CD4-positive, alpha-beta memory T cell (primary cell): Measurements from ENCODE around the gene H2BK1. TPM values are rescaled to one million over a fixed set of nuclear protein-coding genes. Genes with fewer than 3 reads are reported as not detected.

Source experiments
- CTCF ChIA-PET: fragments of 350-600 bp; sonication (Branson Sonifier 250); formaldehyde crosslinking; loops from one replicate; lab custom pipeline; 2021; ENCODE audit warnings: inconsistent platforms; ENCODE audit not compliant: partially characterized antibody; lab: Charles Lee
- POLR2A ChIA-PET: fragments of 350-600 bp; sonication (Branson Sonifier 250); formaldehyde crosslinking; loops from one replicate; lab custom pipeline; 2021; ENCODE audit not compliant: partially characterized antibody; lab: Charles Lee
- DNase-seq, 5 donors: peaks; one replicate each; pipeline versions ENCODE4 v3.0.0 to v3.0.0-alpha.2; 2020 to 2022; ENCODE audit warnings: mixed read lengths in 1 of 5
- H3K27ac ChIP-seq: one replicate; pipeline ENCODE4 v1.7.0; 2013; ENCODE audit warnings: low read depth, low read length
- H3K27me3 ChIP-seq: 2 replicates; pipeline ENCODE4 v1.7.0; 2013; ENCODE audit warnings: mild to moderate bottlenecking, low read length, moderate library complexity; ENCODE audit not compliant: insufficient read depth
- H3K36me3 ChIP-seq: 2 replicates; pipeline ENCODE4 v1.7.0; 2013; ENCODE audit warnings: mild to moderate bottlenecking, low read length, moderate library complexity; ENCODE audit not compliant: insufficient read depth
- H3K4me1 ChIP-seq: 2 replicates; pipeline ENCODE4 v1.7.0; 2013; ENCODE audit warnings: mild to moderate bottlenecking, low read length, moderate library complexity; ENCODE audit not compliant: insufficient read depth
- H3K4me3 ChIP-seq, 2 donors: one replicate each; pipeline ENCODE4 v1.7.0; 2013; ENCODE audit warnings: low read length in 2 of 2, mild to moderate bottlenecking in 1 of 2
- H3K9me3 ChIP-seq, 2 donors: one replicate each; pipeline ENCODE4 v1.7.0; 2013; ENCODE audit warnings: low read length in 2 of 2, control low read depth in 1 of 2; ENCODE audit not compliant: control insufficient read depth in 1 of 2
- H3K27ac Mint-ChIP-seq, 7 donors: one replicate each; pipeline ENCODE4 v1.8.0; 2020 to 2021; ENCODE audit warnings: mixed read lengths in 7 of 7, mild to moderate bottlenecking in 6 of 7, inconsistent platforms in 3 of 7, moderate library complexity in 3 of 7
- H3K27me3 Mint-ChIP-seq, 2 donors: one replicate each; pipeline ENCODE4 v1.8.0; 2020 to 2021; ENCODE audit warnings: mixed read lengths in 2 of 2
- H3K36me3 Mint-ChIP-seq, 2 donors: one replicate each; pipeline ENCODE4 v1.8.0; 2020 to 2021; ENCODE audit warnings: mixed read lengths in 2 of 2, inconsistent platforms in 1 of 2, mild to moderate bottlenecking in 1 of 2
- H3K4me1 Mint-ChIP-seq, 4 donors: one replicate each; pipeline ENCODE4 v1.8.0; 2020 to 2021; ENCODE audit warnings: mixed read lengths in 4 of 4, mild to moderate bottlenecking in 1 of 4
- H3K4me3 Mint-ChIP-seq, 8 donors: one replicate each; pipeline ENCODE4 v1.8.0; 2020 to 2021; ENCODE audit warnings: mixed read lengths in 8 of 8, mild to moderate bottlenecking in 7 of 8, moderate library complexity in 6 of 8, inconsistent platforms in 3 of 8
- H3K9me3 Mint-ChIP-seq, 8 donors: one replicate each; pipeline ENCODE4 v1.8.0; 2020 to 2021; ENCODE audit warnings: mixed read lengths in 8 of 8, mild to moderate bottlenecking in 5 of 8, inconsistent platforms in 3 of 8, moderate library complexity in 1 of 8
- intact Hi-C: fragments of 100-400 bp; cut with micrococcal nuclease; formaldehyde crosslinking; loops from one replicate; pipeline ENCODE4 v1.15.1; 2023
- polyA plus RNA-seq, 2 donors: library from polyadenylated mRNA; unstranded; fragments of 300-500 nt; fragmentation: Illumina TruSeq; gene quantifications; one replicate each; pipeline ENCODE4 v1.2.3, GENCODE V29; 2021
- total RNA-seq, 2 experiments: library from RNA; stranded (reverse); gene quantifications; one replicate each; pipeline ENCODE4 v1.2.3, GENCODE V29; 2021

Gene H2BK1
- total and polyA plus RNA-seq, 4 experiments from 2014 or later: 4.9 to 6.9 TPM; not detected in 2

GRCh38 chr7:151167197-151167961 is 42.9 kb downstream of the H2BK1 start, which contains the start of gene GBX1:
TSS of gene GBX1 (minus strand) at chr7:151167694. CDS start at chr7:151167548, 146 bp downstream.
- peaks cover 19 to 31% of the 10 kb centered on the region in 2 donors for H3K27me3 Mint-ChIP-seq
- POLR2A ChIA-PET: interaction anchor here (0.8 to 1.2 kb wide), 3 partner anchors 10 to 80 kb away, joined by 3 read pairs; partner anchors contain the start of gene ABCF2
- H3K27me3 ChIP-seq: peaks cover 33% of the 10 kb centered on the region
- peaks cover 4 to 16% (median 11%) of the 10 kb centered on the region in 4 donors for H3K4me1 Mint-ChIP-seq
- no peaks in the 10 kb centered on the region for H3K36me3 Mint-ChIP-seq
- H3K4me3 Mint-ChIP-seq: peak within 1 kb of the TSS; percentile 73 to 89 (median 84)
- no peak within 1 kb of the TSS for H3K27ac ChIP-seq
- CTCF ChIA-PET: interaction anchor here (0.7 to 3.9 kb wide), 10 partner anchors 10 to 185 kb away, joined by 3 to 20 read pairs (median 3); no protein-coding TSS in a partner anchor
- DNase-seq: peak in 2 of 5 donors; percentile 13 to 18
- H3K27ac Mint-ChIP-seq: peak within 1 kb of the TSS in 4 of 7 donors; percentile 22 to 72 (median 58)
- H3K36me3 ChIP-seq: no peaks in the 10 kb centered on the region
- peak within 1 kb of the TSS in 1 of 2 donors; percentile 33 for H3K4me3 ChIP-seq
- H3K9me3 ChIP-seq: no peaks in the 10 kb centered on the region
- peaks cover 0 to 2% (median 0%) of the 10 kb centered on the region in 8 donors for H3K9me3 Mint-ChIP-seq
- intact Hi-C loops: no loop called here
- H3K4me1 ChIP-seq: peaks cover 6% of the 10 kb centered on the region

- ChIA-PET POLR2A (interaction anchor here (1.1 kb wide), 1 partner anchor 9 kb away, joined by 3 read pairs; no protein-coding TSS in a partner anchor), CTCF (interaction anchor here (1.1 to 3.9 kb wide), 5 partner anchors 13 to 77 kb away, joined by 3 to 20 read pairs (median 10); no protein-coding TSS in a partner anchor)
- Histone ChIP-seq H3K9me3 (no peaks in the 10 kb centered on the region), H3K4me1 (peaks cover 6% of the 10 kb centered on the region), H3K27ac (no peak overlapping the region), H3K27me3 (peaks cover 33% of the 10 kb centered on the region), H3K4me3 (no peak overlapping the region), H3K36me3 (no peaks in the 10 kb centered on the region)
- Mint-ChIP-seq H3K4me1 (peaks cover 4 to 14% (median 9%) of the 10 kb centered on the region in 4 donors), H3K27me3 (peaks cover 17 to 28% of the 10 kb centered on the region in 2 donors), H3K9me3 (peaks cover 0 to 2% (median 0%) of the 10 kb centered on the region in 8 donors), H3K36me3 (no peaks in the 10 kb centered on the region), H3K27ac (no peak overlapping the region), H3K4me3 (peak overlapping the region; percentile 39 to 73 (median 63))
- no peak for DNase-seq
- intact Hi-C loops: no loop called here
These were observed 43.6 kb downstream of the H2BK1 start for GRCh38 chr7:151166629-151167196.

GRCh38 chr7:151161757-151162156 is 48.5 kb downstream of the H2BK1 start:
- no peaks in the 10 kb centered on the region for H3K9me3 Mint-ChIP-seq
- POLR2A ChIA-PET: no interaction called here

More at GRCh38 chr7:151161757-151162156, 48.5 kb downstream of the H2BK1 start:
- Mint-ChIP-seq H3K4me3 (no peak overlapping the region), H3K27me3 (peaks cover 11 to 13% of the 10 kb centered on the region in 2 donors), H3K4me1 (peaks cover 0 to 6% (median 2%) of the 10 kb centered on the region in 4 donors), H3K36me3 (no peaks in the 10 kb centered on the region), H3K27ac (no peak overlapping the region)
- DNase-seq: no peak
- peaks cover 22% of the 10 kb centered on the region for H3K27me3 ChIP-seq
- H3K4me3 ChIP-seq: no peak overlapping the region
- no peaks in the 10 kb centered on the region for H3K36me3 ChIP-seq
- intact Hi-C loops: no loop called here
- peaks cover 4% of the 10 kb centered on the region for H3K4me1 ChIP-seq
- CTCF ChIA-PET: interaction anchor here (1.3 kb wide), 2 partner anchors 15 to 38 kb away, joined by 3 read pairs; no protein-coding TSS in a partner anchor
- H3K27ac ChIP-seq: no peak overlapping the region
- no peaks in the 10 kb centered on the region for H3K9me3 ChIP-seq

Other genes with a start within 250 kb of the H2BK1 start
- 1 to 10 TPM; 2.3 to 2.6 TPM for gene KCNH2, start 232.2 kb downstream of the H2BK1 start, total RNA-seq
- gene KCNH2, start 232.2 kb downstream of the H2BK1 start, polyA plus RNA-seq: 1 to 10 TPM; 1.8 to 2.4 TPM
- 1 to 10 TPM; 4.0 to 4.6 TPM for gene NOS3, start 219.5 kb downstream of the H2BK1 start, total RNA-seq
- gene NOS3, start 219.5 kb downstream of the H2BK1 start, polyA plus RNA-seq: 10 to 100 TPM in 1 of 2 donors, 1 to 10 TPM in 1; 6.6 to 14.9 TPM
- 10 to 100 TPM; 29.3 to 29.9 TPM for gene ATG9B, start 186.0 kb downstream of the H2BK1 start, total RNA-seq
- 10 to 100 TPM; 16.9 to 36.6 TPM for gene ATG9B, start 186.0 kb downstream of the H2BK1 start, polyA plus RNA-seq
- 10 to 100 TPM; 71.2 to 75.8 TPM for gene ABCB8, start 182.0 kb downstream of the H2BK1 start, total RNA-seq
- 10 to 100 TPM; 17.8 to 22.8 TPM for gene ABCB8, start 182.0 kb downstream of the H2BK1 start, polyA plus RNA-seq
- gene ASIC3, start 162.0 kb downstream of the H2BK1 start, total RNA-seq: 10 to 100 TPM; 10.6 to 11.6 TPM
- gene ASIC3, start 162.0 kb downstream of the H2BK1 start, polyA plus RNA-seq: not detected
- 1 to 10 TPM; 6.3 to 7.5 TPM for gene CDK5, start 152.6 kb downstream of the H2BK1 start, total RNA-seq
- gene CDK5, start 152.6 kb downstream of the H2BK1 start, polyA plus RNA-seq: 10 to 100 TPM; 10.8 to 15.2 TPM
- gene SLC4A2, start 150.9 kb downstream of the H2BK1 start, total RNA-seq: 10 to 100 TPM; 82.7 to 84.7 TPM
- gene SLC4A2, start 150.9 kb downstream of the H2BK1 start, polyA plus RNA-seq: 10 to 100 TPM; 12.8 to 24.3 TPM
- 100 to 1,000 TPM; 123 to 126 TPM for gene FASTK, start 129.7 kb downstream of the H2BK1 start, total RNA-seq
- gene FASTK, start 129.7 kb downstream of the H2BK1 start, polyA plus RNA-seq: 10 to 100 TPM; 51.2 to 62.2 TPM
- 10 to 100 TPM; 42.6 to 48.7 TPM for gene TMUB1, start 127.0 kb downstream of the H2BK1 start, total RNA-seq
- 10 to 100 TPM; 48.9 to 66.7 TPM for gene TMUB1, start 127.0 kb downstream of the H2BK1 start, polyA plus RNA-seq
- 10 to 100 TPM; 52.9 to 65.8 TPM for gene AGAP3, start 124.0 kb downstream of the H2BK1 start, total RNA-seq
- gene AGAP3, start 124.0 kb downstream of the H2BK1 start, polyA plus RNA-seq: 1 to 10 TPM; 3.0 to 9.5 TPM
- not detected for gene GBX1, start 42.8 kb downstream of the H2BK1 start, total RNA-seq
- not detected for gene GBX1, start 42.8 kb downstream of the H2BK1 start, polyA plus RNA-seq
- not detected for gene ASB10, start 23.2 kb downstream of the H2BK1 start, total RNA-seq
- gene ASB10, start 23.2 kb downstream of the H2BK1 start, polyA plus RNA-seq: not detected
- 10 to 100 TPM; 31.4 to 35.7 TPM for gene ABCF2, start 16.7 kb upstream of the H2BK1 start, total RNA-seq
- 10 to 100 TPM; 33.0 to 37.3 TPM for gene ABCF2, start 16.7 kb upstream of the H2BK1 start, polyA plus RNA-seq
- 10 to 100 TPM; 52.2 to 52.3 TPM for gene CHPF2, start 22.0 kb upstream of the H2BK1 start, total RNA-seq
- gene CHPF2, start 22.0 kb upstream of the H2BK1 start, polyA plus RNA-seq: 10 to 100 TPM; 25.3 to 28.6 TPM
- 1 to 10 TPM; 4.0 to 5.2 TPM for gene SMARCD3, start 38.2 kb upstream of the H2BK1 start, total RNA-seq
- 1 to 10 TPM; 4.6 TPM for gene SMARCD3, start 38.2 kb upstream of the H2BK1 start, polyA plus RNA-seq
- gene NUB1, start 131.3 kb upstream of the H2BK1 start, total RNA-seq: 100 to 1,000 TPM; 116 to 119 TPM
- gene NUB1, start 131.3 kb upstream of the H2BK1 start, polyA plus RNA-seq: 10 to 100 TPM; 50.1 to 77.0 TPM
- 1 to 10 TPM; 7.0 to 8.0 TPM for gene WDR86, start 199.6 kb upstream of the H2BK1 start, total RNA-seq
- gene WDR86, start 199.6 kb upstream of the H2BK1 start, polyA plus RNA-seq: 10 to 100 TPM; 10.0 to 14.4 TPM
- gene CRYGN, start 229.7 kb upstream of the H2BK1 start, total RNA-seq: not detected
- 1 to 10 TPM in 1 of 2 donors, not detected in 1; 1.9 TPM for gene CRYGN, start 229.7 kb upstream of the H2BK1 start, polyA plus RNA-seq